Thyroid gland (tissue), 4 donors: ENCODE results near the gene TDRD9.

Experiments used
- CTCF ChIP-seq, 6 experiments: fragments of 200-600 bp in 3 of 6; fragments of 450-650 bp in 3 of 6; sonication (generic) in 3 of 6; IDR thresholded peaks; one replicate each; pipeline ENCODE4 v1.5.1; 2016 to 2019; ENCODE audit warnings: antibody characterized with exemption in 6 of 6, mild to moderate bottlenecking in 2 of 6, inconsistent platforms in 1 of 6, moderate library complexity in 1 of 6
- POLR2A ChIP-seq, 2 donors: fragments of 450-650 bp; IDR thresholded peaks; one replicate each; pipeline ENCODE4 v1.6.1; 2017; ENCODE audit warnings: antibody characterized with exemption in 2 of 2, mild to moderate bottlenecking in 2 of 2, moderate library complexity in 1 of 2

- peak; percentile 59 to 91 (median 80) for TF ChIP-seq CTCF (IDR thresholded peaks at IDR 0.05)
- no peak for TF ChIP-seq POLR2A (IDR thresholded peaks at IDR 0.05)
Measured at GRCh38 chr14:104094709-104095425, 166.6 kb downstream of the TDRD9 start.
